Ovary (tissue), 3 donors: Measurements from ENCODE around the gene BIN2.

Experiments used
- POLR2A ChIP-seq: fragments of 450-650 bp; IDR thresholded peaks from one replicate; pipeline ENCODE4 v1.6.1; 2017; ENCODE audit warnings: antibody characterized with exemption, mild to moderate bottlenecking, moderate library complexity
- TF ChIP-seq, protein P1 (sequence below), 3 donors: fragments of 450-650 bp in 2 of 3; fragments of 200-600 bp in 1 of 3; IDR thresholded peaks; one replicate each; pipeline versions ENCODE4 v1.5.1 to v1.8.0; 2016 to 2022; ENCODE audit warnings: antibody characterized with exemption in 3 of 3, mild to moderate bottlenecking in 1 of 3
- donor health status: DM: no; HTN: no; CAD: no.

- TF ChIP-seq POLR2A, result no peak
- TF ChIP-seq, protein P1, sequence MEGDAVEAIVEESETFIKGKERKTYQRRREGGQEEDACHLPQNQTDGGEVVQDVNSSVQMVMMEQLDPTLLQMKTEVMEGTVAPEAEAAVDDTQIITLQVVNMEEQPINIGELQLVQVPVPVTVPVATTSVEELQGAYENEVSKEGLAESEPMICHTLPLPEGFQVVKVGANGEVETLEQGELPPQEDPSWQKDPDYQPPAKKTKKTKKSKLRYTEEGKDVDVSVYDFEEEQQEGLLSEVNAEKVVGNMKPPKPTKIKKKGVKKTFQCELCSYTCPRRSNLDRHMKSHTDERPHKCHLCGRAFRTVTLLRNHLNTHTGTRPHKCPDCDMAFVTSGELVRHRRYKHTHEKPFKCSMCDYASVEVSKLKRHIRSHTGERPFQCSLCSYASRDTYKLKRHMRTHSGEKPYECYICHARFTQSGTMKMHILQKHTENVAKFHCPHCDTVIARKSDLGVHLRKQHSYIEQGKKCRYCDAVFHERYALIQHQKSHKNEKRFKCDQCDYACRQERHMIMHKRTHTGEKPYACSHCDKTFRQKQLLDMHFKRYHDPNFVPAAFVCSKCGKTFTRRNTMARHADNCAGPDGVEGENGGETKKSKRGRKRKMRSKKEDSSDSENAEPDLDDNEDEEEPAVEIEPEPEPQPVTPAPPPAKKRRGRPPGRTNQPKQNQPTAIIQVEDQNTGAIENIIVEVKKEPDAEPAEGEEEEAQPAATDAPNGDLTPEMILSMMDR (IDR thresholded peaks at IDR 0.05), result no peak
Observed at GRCh38 chr12:51369581-51369980, 45.6 kb upstream of the BIN2 start.
